ENCODE measurements around the gene OPCML. TPM values are rescaled to one million over a fixed set of nuclear protein-coding genes. Genes with fewer than 3 reads are reported as not detected.

OPCML gene
- total and polyA plus RNA-seq, 2 of the 13 experiments (the other 11 are each of a cell fraction or from before 2014, with no cell fraction given): not detected

DNA sequence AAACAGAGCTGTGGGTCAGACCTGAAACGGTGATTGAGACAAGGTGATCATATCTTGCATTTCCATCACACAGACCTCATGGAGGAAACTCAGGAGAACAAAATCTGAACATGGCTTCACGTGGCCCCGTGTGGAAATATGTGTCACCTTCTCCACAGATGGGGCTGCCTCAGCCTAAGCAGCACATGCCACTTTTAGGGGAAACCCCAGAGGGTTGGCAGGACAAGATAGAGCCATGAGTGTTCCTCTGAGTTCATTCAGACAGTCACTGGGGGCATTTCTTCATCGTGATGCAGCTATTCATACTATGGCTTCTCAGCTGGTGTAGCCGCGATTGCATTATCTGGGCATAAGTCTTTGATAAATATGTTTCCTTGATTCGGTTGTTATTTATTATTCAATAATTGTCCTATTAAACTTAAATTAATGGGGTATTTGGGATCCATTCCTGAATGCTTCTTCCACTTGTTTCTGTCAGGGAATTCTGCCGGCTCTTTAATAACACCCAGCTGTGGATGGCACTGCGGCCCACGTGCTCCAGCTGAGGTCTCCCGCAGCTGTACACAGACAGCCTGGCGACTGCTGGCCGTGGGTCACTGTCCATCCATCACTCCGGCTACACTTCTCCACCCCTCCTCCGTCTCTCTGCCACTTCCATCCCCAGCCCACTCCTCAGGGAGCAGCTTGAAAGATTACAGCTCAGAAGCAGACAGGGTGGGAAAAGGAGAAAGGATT is 485.1 kb downstream of the OPCML start:
- no peaks in the 10 kb centered on the region for H3K36me3 ChIP-seq (replicated peaks in 1 of 2; ENCODE audit: control insufficient read depth in 1 of 2, insufficient read depth in 2 of 2, low read length in 2 of 2)
- no peak overlapping the region for H2AFZ ChIP-seq (ENCODE audit: low read length)
- H3K27me3 ChIP-seq (ENCODE audit: control insufficient read depth in 1 of 2, insufficient read depth in 2 of 2, low read length in 2 of 2): peaks cover 0 to 25% of the 10 kb centered on the region in 2 experiments; a peak in 3 of 5 replicates
- 29% methylated on average over 15 of the region's 15 CpGs for WGBS (ENCODE audit: low lambda C conversion rate)
- DNase-seq (ENCODE audit: low spot score) (no peak), FAIRE-seq (no peak), ATAC-seq (no peak)
- BruUV-seq (replicated peaks): no TSS peak
- no peak overlapping the region for H3K4me2 ChIP-seq (ENCODE audit: low read depth, low read length)
- CTCF ChIA-PET (ENCODE audit: low intra/inter-chr PET ratio, low total read pairs): no interaction called here
- H3K4me3 ChIP-seq (replicated peaks in 1 of 3; ENCODE audit: insufficient read depth in 1 of 3, low read depth in 2 of 3, low read length in 3 of 3): no peak overlapping the region
- no peaks in the 10 kb centered on the region for H4K20me1 ChIP-seq (ENCODE audit: insufficient read depth, low read length)
- no peak overlapping the region for H3K27ac ChIP-seq (ENCODE audit: extremely low read length, insufficient read depth, low read length)
- in situ Hi-C loops (cut with HindIII; ENCODE audit: extremely low pct_ligation_motif_present, low pct_unique_long_range_greater_than_20kb): no loop called here
- H3K79me2 ChIP-seq (ENCODE audit: insufficient read depth, low read length): no peaks in the 10 kb centered on the region
- TF ChIP-seq REPIN1 (CRISPR knock-in tag; IDR thresholded peaks at IDR 0.05; ENCODE audit: borderline replicate concordance, low read depth) (no peak), GTF3A (CRISPR knock-in tag; conservative IDR thresholded peaks at IDR 0.05) (no peak), MTF1 (CRISPR knock-in tag; IDR thresholded peaks at IDR 0.05) (no peak), THYN1 (CRISPR knock-in tag; IDR thresholded peaks at IDR 0.05; ENCODE audit: borderline replicate concordance, low read depth) (no peak), TGIF2 (CRISPR knock-in tag; IDR thresholded peaks at IDR 0.05) (no peak), GATAD2A (CRISPR knock-in tag; IDR thresholded peaks at IDR 0.05) (no peak), IRF1 (CRISPR knock-in tag; IDR thresholded peaks at IDR 0.05; ENCODE audit: low read depth) (no peak), GFI1 (CRISPR knock-in tag; IDR thresholded peaks at IDR 0.05; ENCODE audit: borderline replicate concordance) (no peak), ZNF619 (CRISPR knock-in tag; IDR thresholded peaks at IDR 0.05) (no peak), PITX1 (CRISPR knock-in tag; IDR thresholded peaks at IDR 0.05) (no peak), SKI (IDR thresholded peaks at IDR 0.05; ENCODE audit: partially characterized antibody) (no peak), ZNF773 (CRISPR knock-in tag; IDR thresholded peaks at IDR 0.05; ENCODE audit: borderline replicate concordance) (no peak), REXO4 (CRISPR knock-in tag; IDR thresholded peaks at IDR 0.05; ENCODE audit: borderline replicate concordance) (no peak), ATF7-NPFF (CRISPR knock-in tag; IDR thresholded peaks at IDR 0.05; ENCODE audit: low read depth) (no peak)
- TF ChIP-seq, protein P1, sequence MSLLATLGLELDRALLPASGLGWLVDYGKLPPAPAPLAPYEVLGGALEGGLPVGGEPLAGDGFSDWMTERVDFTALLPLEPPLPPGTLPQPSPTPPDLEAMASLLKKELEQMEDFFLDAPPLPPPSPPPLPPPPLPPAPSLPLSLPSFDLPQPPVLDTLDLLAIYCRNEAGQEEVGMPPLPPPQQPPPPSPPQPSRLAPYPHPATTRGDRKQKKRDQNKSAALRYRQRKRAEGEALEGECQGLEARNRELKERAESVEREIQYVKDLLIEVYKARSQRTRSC (CRISPR knock-in tag; IDR thresholded peaks at IDR 0.05; ENCODE audit: low read depth): no peak
- TF ChIP-seq, protein P2, sequence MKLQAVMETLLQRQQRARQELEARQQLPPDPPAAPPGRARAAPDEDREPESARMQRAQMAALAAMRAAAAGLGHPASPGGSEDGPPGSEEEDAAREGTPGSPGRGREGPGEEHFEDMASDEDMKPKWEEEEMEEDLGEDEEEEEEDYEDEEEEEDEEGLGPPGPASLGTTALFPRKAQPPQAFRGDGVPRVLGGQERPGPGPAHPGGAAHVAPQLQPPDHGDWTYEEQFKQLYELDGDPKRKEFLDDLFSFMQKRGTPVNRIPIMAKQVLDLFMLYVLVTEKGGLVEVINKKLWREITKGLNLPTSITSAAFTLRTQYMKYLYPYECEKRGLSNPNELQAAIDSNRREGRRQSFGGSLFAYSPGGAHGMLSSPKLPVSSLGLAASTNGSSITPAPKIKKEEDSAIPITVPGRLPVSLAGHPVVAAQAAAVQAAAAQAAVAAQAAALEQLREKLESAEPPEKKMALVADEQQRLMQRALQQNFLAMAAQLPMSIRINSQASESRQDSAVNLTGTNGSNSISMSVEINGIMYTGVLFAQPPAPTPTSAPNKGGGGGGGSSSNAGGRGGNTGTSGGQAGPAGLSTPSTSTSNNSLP (IDR thresholded peaks at IDR 0.05; ENCODE audit: low read depth, low read length): no peak
- TF ChIP-seq, protein P3, sequence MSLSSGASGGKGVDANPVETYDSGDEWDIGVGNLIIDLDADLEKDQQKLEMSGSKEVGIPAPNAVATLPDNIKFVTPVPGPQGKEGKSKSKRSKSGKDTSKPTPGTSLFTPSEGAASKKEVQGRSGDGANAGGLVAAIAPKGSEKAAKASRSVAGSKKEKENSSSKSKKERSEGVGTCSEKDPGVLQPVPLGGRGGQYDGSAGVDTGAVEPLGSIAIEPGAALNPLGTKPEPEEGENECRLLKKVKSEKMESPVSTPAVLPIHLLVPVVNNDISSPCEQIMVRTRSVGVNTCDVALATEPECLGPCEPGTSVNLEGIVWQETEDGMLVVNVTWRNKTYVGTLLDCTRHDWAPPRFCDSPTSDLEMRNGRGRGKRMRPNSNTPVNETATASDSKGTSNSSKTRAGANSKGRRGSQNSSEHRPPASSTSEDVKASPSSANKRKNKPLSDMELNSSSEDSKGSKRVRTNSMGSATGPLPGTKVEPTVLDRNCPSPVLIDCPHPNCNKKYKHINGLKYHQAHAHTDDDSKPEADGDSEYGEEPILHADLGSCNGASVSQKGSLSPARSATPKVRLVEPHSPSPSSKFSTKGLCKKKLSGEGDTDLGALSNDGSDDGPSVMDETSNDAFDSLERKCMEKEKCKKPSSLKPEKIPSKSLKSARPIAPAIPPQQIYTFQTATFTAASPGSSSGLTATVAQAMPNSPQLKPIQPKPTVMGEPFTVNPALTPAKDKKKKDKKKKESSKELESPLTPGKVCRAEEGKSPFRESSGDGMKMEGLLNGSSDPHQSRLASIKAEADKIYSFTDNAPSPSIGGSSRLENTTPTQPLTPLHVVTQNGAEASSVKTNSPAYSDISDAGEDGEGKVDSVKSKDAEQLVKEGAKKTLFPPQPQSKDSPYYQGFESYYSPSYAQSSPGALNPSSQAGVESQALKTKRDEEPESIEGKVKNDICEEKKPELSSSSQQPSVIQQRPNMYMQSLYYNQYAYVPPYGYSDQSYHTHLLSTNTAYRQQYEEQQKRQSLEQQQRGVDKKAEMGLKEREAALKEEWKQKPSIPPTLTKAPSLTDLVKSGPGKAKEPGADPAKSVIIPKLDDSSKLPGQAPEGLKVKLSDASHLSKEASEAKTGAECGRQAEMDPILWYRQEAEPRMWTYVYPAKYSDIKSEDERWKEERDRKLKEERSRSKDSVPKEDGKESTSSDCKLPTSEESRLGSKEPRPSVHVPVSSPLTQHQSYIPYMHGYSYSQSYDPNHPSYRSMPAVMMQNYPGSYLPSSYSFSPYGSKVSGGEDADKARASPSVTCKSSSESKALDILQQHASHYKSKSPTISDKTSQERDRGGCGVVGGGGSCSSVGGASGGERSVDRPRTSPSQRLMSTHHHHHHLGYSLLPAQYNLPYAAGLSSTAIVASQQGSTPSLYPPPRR (CRISPR knock-in tag; IDR thresholded peaks at IDR 0.05; ENCODE audit: borderline replicate concordance): no peak
- H3K9ac ChIP-seq (ENCODE audit: insufficient read depth, low read depth, low read length): no peak overlapping the region
- H3K9me3 ChIP-seq (ENCODE audit: low read length): no peaks in the 10 kb centered on the region
- intact Hi-C loops (cut with micrococcal nuclease; ENCODE audit: unreplicated experiment): no loop called here
- no peaks in the 10 kb centered on the region for H3K4me1 ChIP-seq (ENCODE audit: insufficient read depth, low read length)
- POLR2A ChIA-PET: no interaction called here

Measured in HepG2 (cell line).